Measurements from ENCODE around the gene ACOT7. TPM values are rescaled to one million over a fixed set of nuclear protein-coding genes. Genes with fewer than 3 reads are reported as not detected.

Gene ACOT7
- total RNA-seq, 1 experiment from 2014 or later, result 120 TPM

DNA sequence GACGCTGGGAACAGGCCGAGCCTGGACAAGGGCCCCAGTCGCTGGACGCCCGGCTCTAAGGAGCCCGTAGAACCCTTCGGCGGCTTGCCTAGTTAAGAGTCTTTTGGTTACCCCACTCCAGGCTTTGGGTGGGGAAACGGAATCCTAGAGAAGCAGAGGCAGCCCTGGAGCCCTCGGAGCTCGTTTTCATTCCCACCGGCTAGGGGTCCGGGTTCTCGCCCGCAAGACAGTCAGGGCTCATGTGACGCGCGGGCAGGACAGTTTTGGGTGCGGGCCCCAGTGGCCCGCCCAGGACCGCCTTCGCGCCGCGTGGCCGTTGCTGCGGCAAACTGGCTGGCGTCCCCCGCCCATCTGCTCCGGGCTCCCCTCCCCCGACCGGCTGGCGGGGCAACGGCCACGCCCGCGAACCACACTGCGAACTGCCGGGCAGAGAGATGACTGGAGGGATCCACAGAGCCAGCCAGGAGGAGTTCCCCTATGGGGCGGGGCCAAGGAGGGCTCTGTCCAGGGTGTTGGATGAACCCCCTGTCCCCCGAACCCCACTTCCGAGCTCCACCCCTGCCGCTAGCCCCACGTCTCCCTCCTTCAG lies 27.0 kb upstream of the ACOT7 start:
- Histone ChIP-seq H3K9me3 (ENCODE audit: control insufficient read depth, insufficient read depth, low read depth, low read length) (no peaks in the 10 kb centered on the region), H3K27me3 (ENCODE audit: control insufficient read depth, insufficient read depth, low read length) (no peaks in the 10 kb centered on the region), H3K36me3 (ENCODE audit: control insufficient read depth, insufficient read depth, low read length) (no peaks in the 10 kb centered on the region; the same call in 1 of the 2 replicates), H3K4me3 (ENCODE audit: low read depth in 2 of 2, low read length in 2 of 2) (0 out of 4 replicates have a peak overlapping the region, but pooled peaks of 1 of the 2 experiments have one; percentile 41), H3K27ac (ENCODE audit: low read length) (peak overlapping the region; percentile 11; the same call in 1 of the 2 replicates), H3K4me1 (ENCODE audit: control insufficient read depth, insufficient read depth, low read length) (peaks cover 16% of the 10 kb centered on the region)
- in situ Hi-C loops (cut with HindIII; ENCODE audit: low pct_unique_long_range_greater_than_20kb, low sequenced_read_pairs), result no loop called here
- BruUV-seq (replicated peaks), result no TSS peak
- ChIA-PET CTCF (interaction anchor here (1.8 kb wide), 1 partner anchor 17 kb away, joined by 11 read pairs; no protein-coding TSS in a partner anchor), POLR2A (no interaction called here)
- ATAC-seq (no peak), DNase-seq (ENCODE audit: low read depth, low spot score) (no peak)
- intact Hi-C loops (cut with micrococcal nuclease; ENCODE audit: unreplicated experiment), result no loop called here
- TF ChIP-seq POLR2AphosphoS5 (IDR thresholded peaks at IDR 0.05; ENCODE audit: low read depth, low read length), result no peak
- no peak for TF ChIP-seq TCF7L2 (IDR thresholded peaks at IDR 0.05; ENCODE audit: low read depth, low read length)
- no peak for TF ChIP-seq SIN3A (IDR thresholded peaks at IDR 0.05; ENCODE audit: borderline replicate concordance, insufficient read depth, low read depth, low read length)
- TF ChIP-seq, protein P1, sequence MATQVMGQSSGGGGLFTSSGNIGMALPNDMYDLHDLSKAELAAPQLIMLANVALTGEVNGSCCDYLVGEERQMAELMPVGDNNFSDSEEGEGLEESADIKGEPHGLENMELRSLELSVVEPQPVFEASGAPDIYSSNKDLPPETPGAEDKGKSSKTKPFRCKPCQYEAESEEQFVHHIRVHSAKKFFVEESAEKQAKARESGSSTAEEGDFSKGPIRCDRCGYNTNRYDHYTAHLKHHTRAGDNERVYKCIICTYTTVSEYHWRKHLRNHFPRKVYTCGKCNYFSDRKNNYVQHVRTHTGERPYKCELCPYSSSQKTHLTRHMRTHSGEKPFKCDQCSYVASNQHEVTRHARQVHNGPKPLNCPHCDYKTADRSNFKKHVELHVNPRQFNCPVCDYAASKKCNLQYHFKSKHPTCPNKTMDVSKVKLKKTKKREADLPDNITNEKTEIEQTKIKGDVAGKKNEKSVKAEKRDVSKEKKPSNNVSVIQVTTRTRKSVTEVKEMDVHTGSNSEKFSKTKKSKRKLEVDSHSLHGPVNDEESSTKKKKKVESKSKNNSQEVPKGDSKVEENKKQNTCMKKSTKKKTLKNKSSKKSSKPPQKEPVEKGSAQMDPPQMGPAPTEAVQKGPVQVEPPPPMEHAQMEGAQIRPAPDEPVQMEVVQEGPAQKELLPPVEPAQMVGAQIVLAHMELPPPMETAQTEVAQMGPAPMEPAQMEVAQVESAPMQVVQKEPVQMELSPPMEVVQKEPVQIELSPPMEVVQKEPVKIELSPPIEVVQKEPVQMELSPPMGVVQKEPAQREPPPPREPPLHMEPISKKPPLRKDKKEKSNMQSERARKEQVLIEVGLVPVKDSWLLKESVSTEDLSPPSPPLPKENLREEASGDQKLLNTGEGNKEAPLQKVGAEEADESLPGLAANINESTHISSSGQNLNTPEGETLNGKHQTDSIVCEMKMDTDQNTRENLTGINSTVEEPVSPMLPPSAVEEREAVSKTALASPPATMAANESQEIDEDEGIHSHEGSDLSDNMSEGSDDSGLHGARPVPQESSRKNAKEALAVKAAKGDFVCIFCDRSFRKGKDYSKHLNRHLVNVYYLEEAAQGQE (IDR thresholded peaks at IDR 0.05; ENCODE audit: insufficient read depth in 1 of 2, low read depth in 2 of 2, low read length in 1 of 2), result no peak
- TF ChIP-seq, protein P2, sequence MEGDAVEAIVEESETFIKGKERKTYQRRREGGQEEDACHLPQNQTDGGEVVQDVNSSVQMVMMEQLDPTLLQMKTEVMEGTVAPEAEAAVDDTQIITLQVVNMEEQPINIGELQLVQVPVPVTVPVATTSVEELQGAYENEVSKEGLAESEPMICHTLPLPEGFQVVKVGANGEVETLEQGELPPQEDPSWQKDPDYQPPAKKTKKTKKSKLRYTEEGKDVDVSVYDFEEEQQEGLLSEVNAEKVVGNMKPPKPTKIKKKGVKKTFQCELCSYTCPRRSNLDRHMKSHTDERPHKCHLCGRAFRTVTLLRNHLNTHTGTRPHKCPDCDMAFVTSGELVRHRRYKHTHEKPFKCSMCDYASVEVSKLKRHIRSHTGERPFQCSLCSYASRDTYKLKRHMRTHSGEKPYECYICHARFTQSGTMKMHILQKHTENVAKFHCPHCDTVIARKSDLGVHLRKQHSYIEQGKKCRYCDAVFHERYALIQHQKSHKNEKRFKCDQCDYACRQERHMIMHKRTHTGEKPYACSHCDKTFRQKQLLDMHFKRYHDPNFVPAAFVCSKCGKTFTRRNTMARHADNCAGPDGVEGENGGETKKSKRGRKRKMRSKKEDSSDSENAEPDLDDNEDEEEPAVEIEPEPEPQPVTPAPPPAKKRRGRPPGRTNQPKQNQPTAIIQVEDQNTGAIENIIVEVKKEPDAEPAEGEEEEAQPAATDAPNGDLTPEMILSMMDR (IDR thresholded peaks at IDR 0.05), result no peak

DNA sequence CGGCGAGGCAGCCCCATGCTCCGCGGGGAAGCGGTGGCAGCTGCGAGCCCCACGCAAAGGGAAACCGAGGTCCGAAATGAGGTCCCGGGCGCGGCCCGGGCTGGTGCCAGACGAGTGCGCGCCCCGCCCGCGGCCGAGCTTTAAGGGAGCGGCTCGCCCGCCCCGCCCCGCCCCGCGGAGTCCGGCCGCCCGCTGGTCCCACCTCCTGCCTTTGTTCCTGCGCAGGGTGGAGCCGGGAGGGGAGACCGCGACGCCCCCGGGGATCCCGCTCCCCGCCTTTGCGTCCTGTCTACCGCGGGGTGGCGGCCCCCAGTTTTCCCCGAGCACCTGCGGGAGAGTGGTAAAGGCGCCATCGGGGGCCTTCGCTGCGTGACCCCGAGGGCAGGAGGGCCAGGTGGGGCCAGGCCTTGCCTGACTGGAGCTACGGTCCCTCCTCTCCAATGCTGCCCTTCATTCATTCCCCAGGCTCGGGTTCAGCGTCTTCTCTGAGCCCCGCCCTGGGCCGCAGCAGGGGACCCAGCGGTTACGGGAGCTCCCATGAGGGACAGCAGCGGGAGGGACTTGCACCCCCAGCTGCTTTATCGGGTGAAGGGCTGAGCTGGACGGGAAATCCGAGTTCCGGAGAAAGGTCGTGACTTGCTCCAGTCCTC lies 26.4 kb upstream of the ACOT7 start, which contains the start of gene HES2:
HES2 (minus strand) TSS at position 116 of the 650 bp plus-strand sequence; CDS start at position 17, 99 bp downstream.
- H3K9me3 ChIP-seq (ENCODE audit: control insufficient read depth, insufficient read depth, low read depth, low read length), result no peaks in the 10 kb centered on the region
- peak within 1 kb of the TSS; percentile 41 to 45 for H3K4me3 ChIP-seq (ENCODE audit: low read depth in 2 of 2, low read length in 2 of 2)
- no peaks in the 10 kb centered on the region for H3K27me3 ChIP-seq (ENCODE audit: control insufficient read depth, insufficient read depth, low read length)
- POLR2A ChIA-PET, result interaction anchor here (0.6 kb wide), 1 partner anchor 1630 kb away, joined by 7 read pairs; no protein-coding TSS in a partner anchor
- BruUV-seq (replicated peaks), result no TSS peak
- peak within 1 kb of the TSS; percentile 11; the same call in 1 of the 2 replicates for H3K27ac ChIP-seq (ENCODE audit: low read length)
- TF ChIP-seq, protein P1 (IDR thresholded peaks at IDR 0.05; ENCODE audit: insufficient read depth in 1 of 2, low read depth in 2 of 2, low read length in 1 of 2), result no peak
- TF ChIP-seq POLR2AphosphoS5 (IDR thresholded peaks at IDR 0.05; ENCODE audit: low read depth, low read length) (peak; percentile 60; the same call in 1 of the 2 replicates), SIN3A (IDR thresholded peaks at IDR 0.05; ENCODE audit: borderline replicate concordance, insufficient read depth, low read depth, low read length) (no peak), TCF7L2 (IDR thresholded peaks at IDR 0.05; ENCODE audit: low read depth, low read length) (peak; percentile 37; the same call in 1 of the 2 replicates)
- TF ChIP-seq, protein P2 (IDR thresholded peaks at IDR 0.05), result no peak
- peaks cover 19% of the 10 kb centered on the region for H3K4me1 ChIP-seq (ENCODE audit: control insufficient read depth, insufficient read depth, low read length)
- peak; percentile 79 for ATAC-seq
- CTCF ChIA-PET, result interaction anchor here (0.5 to 1.8 kb wide), 5 partner anchors 18 to 214 kb away, joined by 3 to 11 read pairs (median 4); no protein-coding TSS in a partner anchor
- intact Hi-C loops (cut with micrococcal nuclease; ENCODE audit: unreplicated experiment) (no loop called here), in situ Hi-C loops (cut with HindIII; ENCODE audit: low pct_unique_long_range_greater_than_20kb, low sequenced_read_pairs) (no loop called here)
- no peaks in the 10 kb centered on the region; the same call in 1 of the 2 replicates for H3K36me3 ChIP-seq (ENCODE audit: control insufficient read depth, insufficient read depth, low read length)
- DNase-seq (ENCODE audit: low read depth, low spot score), result no peak

Data from Panc1 (cell line).